NCI-H2081 treated with DMSO at 0.1 percent for 48 hours (cell line): Measurements from ENCODE around the gene NUP210.

Source experiments
- DNase-seq: peaks from one replicate; lab custom pipeline; 2025; lab: John Stamatoyannopoulos, UW

Gene NUP210

GRCh38 chr3:13274551-13275332 lies 145.4 kb downstream of the NUP210 start:
- DNase-seq = no peak

DNA sequence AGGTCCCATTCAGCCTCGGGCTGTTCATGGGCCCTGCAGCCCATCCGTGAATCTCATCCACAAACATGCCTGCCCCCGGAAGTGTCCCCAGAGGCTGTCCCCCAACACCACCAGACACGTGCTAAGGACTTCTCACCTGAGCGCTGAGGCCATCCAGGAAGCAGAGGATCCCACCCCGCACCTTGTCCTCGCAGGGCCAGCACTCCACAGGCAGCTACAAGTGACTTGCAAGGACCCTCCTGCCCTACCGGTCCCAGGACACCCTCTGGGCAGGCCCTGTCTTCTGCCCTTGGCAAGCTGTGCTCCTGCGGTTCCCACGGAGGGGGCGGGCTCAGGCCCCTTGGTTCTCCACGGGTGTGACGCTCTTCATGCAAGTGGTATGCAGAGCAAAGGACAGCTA lies 146.0 kb downstream of the NUP210 start:
- DNase-seq = no peak

DNA sequence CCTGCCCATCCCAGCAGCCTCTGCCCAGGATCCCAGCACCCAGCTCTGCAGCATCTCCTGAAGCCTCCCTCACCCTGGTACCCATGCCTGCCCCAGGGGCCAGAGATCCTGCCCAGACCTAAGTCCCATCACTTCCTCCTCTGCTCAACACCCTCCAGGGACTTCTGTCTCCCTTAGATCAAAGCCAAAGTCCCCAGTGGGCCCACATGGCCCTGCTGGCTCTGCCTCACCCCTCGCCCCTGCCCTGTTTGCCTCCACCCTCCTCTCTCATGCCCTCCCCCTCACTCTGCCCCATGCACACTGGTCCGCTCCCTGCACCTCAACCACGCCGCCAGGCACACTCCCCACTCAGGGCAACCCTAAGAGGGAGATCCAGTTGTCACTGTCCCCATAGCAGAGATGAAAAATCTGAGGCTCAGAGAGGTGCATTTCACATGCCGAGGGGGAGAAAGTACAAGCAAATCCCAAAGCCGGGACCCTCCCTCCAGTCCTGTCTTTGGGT lies 146.5 kb downstream of the NUP210 start:
- DNase-seq = no peak

GRCh38 chr3:13272831-13273603 lies 147.1 kb downstream of the NUP210 start:
- DNase-seq = no peak

- no peak for DNase-seq
Measured at GRCh38 chr3:13269711-13270378, 150.3 kb downstream of the NUP210 start.

DNA sequence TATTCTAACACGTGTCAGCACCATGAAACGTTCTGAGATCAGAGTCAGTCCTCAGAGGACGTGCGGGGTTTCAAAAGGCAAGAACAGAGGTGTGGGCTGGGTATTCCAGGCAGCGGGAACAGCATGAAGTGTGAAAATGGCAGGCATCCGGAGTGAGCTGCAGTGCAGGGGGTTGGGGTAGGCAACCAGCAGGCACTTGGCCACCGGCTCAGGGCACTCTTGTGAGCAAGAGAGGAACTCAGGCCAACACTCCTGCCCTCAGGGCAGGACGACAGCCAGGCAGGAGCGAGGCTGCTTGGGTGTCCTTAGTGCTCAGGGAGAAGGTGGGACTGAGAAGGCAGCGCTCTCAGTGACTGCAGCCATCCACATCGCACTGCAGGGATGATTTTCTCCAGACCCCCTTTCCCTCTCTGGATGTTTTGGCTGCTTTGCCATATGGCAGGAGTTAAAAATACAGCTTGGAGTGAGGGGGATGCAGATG lies 151.1 kb downstream of the NUP210 start:
- DNase-seq = no peak

GRCh38 chr3:13268120-13268519 lies 152.0 kb downstream of the NUP210 start:
- DNase-seq = no peak

GRCh38 chr3:13266651-13267362 lies 153.3 kb downstream of the NUP210 start:
- DNase-seq = no peak
